ENCODE data around the gene NT5DC2.
A peak's percentile ranks its signal among the peaks of the same experiment; 100 is the strongest.

Gene NT5DC2

GRCh38 chr3:52533623-52534280, at the start of gene NT5DC2:
TSS of gene NT5DC2 (minus strand) at chr3:52533857. CDS start at chr3:52533737, 120 bp downstream.
- DNase-seq (ENCODE audit: low read depth in 2 of 2, low spot score in 1 of 2) = peak in 1 of 2 donors; percentile 36

- DNase-seq (ENCODE audit: low read depth in 2 of 2, low spot score in 1 of 2) = no peak
Observed at GRCh38 chr3:52574056-52574965, 40.7 kb upstream of the NT5DC2 start.

- DNase-seq (ENCODE audit: low read depth in 2 of 2, low spot score in 1 of 2) = no peak
Observed at GRCh38 chr3:52572221-52572620, 38.6 kb upstream of the NT5DC2 start.

- no peak for DNase-seq (ENCODE audit: low read depth in 2 of 2, low spot score in 1 of 2)
Observed at GRCh38 chr3:52570076-52570475, 36.4 kb upstream of the NT5DC2 start.

- DNase-seq (ENCODE audit: low read depth in 2 of 2, low spot score in 1 of 2) = no peak
Observed at GRCh38 chr3:52568069-52568468, 34.4 kb upstream of the NT5DC2 start.

GRCh38 chr3:52563984-52564383, 30.3 kb upstream of the NT5DC2 start:
- no peak for DNase-seq (ENCODE audit: low read depth in 2 of 2, low spot score in 1 of 2)

- no peak for DNase-seq (ENCODE audit: low read depth in 2 of 2, low spot score in 1 of 2)
Observed at GRCh38 chr3:52561028-52561747, 27.5 kb upstream of the NT5DC2 start.

GRCh38 chr3:52558436-52558835, 24.8 kb upstream of the NT5DC2 start:
- DNase-seq (ENCODE audit: low read depth in 2 of 2, low spot score in 1 of 2) = no peak

GRCh38 chr3:52557011-52557960, 23.6 kb upstream of the NT5DC2 start:
- no peak for DNase-seq (ENCODE audit: low read depth in 2 of 2, low spot score in 1 of 2)

- no peak for DNase-seq (ENCODE audit: low read depth in 2 of 2, low spot score in 1 of 2)
Observed at GRCh38 chr3:52555056-52555455, 21.4 kb upstream of the NT5DC2 start.

- no peak for DNase-seq (ENCODE audit: low read depth in 2 of 2, low spot score in 1 of 2)
Observed at GRCh38 chr3:52554026-52554755, 20.5 kb upstream of the NT5DC2 start.

- DNase-seq (ENCODE audit: low read depth in 2 of 2, low spot score in 1 of 2) = no peak
Observed at GRCh38 chr3:52552089-52552488, 18.4 kb upstream of the NT5DC2 start.

- DNase-seq (ENCODE audit: low read depth in 2 of 2, low spot score in 1 of 2) = no peak
Observed at GRCh38 chr3:52551118-52551517, 17.5 kb upstream of the NT5DC2 start.

- no peak for DNase-seq (ENCODE audit: low read depth in 2 of 2, low spot score in 1 of 2)
Observed at GRCh38 chr3:52547143-52547542, 13.5 kb upstream of the NT5DC2 start.

GRCh38 chr3:52546111-52546901, 12.6 kb upstream of the NT5DC2 start:
- no peak for DNase-seq (ENCODE audit: low read depth in 2 of 2, low spot score in 1 of 2)

GRCh38 chr3:52544937-52545336, 11.3 kb upstream of the NT5DC2 start:
- no peak for DNase-seq (ENCODE audit: low read depth in 2 of 2, low spot score in 1 of 2)

GRCh38 chr3:52541050-52541449, 7.4 kb upstream of the NT5DC2 start:
- DNase-seq (ENCODE audit: low read depth in 2 of 2, low spot score in 1 of 2) = no peak

- DNase-seq (ENCODE audit: low read depth in 2 of 2, low spot score in 1 of 2) = no peak
Observed at GRCh38 chr3:52539010-52539653, 5.5 kb upstream of the NT5DC2 start.
